Progenitor cell of endocrine pancreas (in vitro differentiated cells): ENCODE results near the gene MYO10. TPM values are rescaled to one million over a fixed set of nuclear protein-coding genes. Genes with fewer than 3 reads are reported as not detected.
A peak's percentile ranks its signal among the peaks of the same experiment; 100 is the strongest.

Experiments used
- DNase-seq: peaks from one replicate; pipeline ENCODE4 v3.0.0; 2021; ENCODE audit warnings: low spot score; ENCODE audit not compliant: unreplicated experiment
- H3K27ac Mint-ChIP-seq: 2 replicates; pipeline ENCODE4 v1.8.0; 2021; ENCODE audit warnings: mild to moderate bottlenecking, moderate library complexity, mixed read lengths
- H3K27me3 Mint-ChIP-seq: 2 replicates; pipeline ENCODE4 v1.8.0; 2021; ENCODE audit warnings: mixed read lengths
- H3K36me3 Mint-ChIP-seq: 2 replicates; pipeline ENCODE4 v1.8.0; 2022; ENCODE audit warnings: mixed read lengths; ENCODE audit not compliant: insufficient read depth
- H3K4me1 Mint-ChIP-seq: 2 replicates; pipeline ENCODE4 v1.8.0; 2021; ENCODE audit warnings: low read depth, mixed read lengths
- H3K4me3 Mint-ChIP-seq: 2 replicates; pipeline ENCODE4 v1.8.0; 2021; ENCODE audit warnings: low read depth, mild to moderate bottlenecking, moderate library complexity, mixed read lengths
- H3K9me3 Mint-ChIP-seq: 2 replicates; pipeline ENCODE4 v1.8.0; 2021; ENCODE audit warnings: low read depth, mixed read lengths
- total RNA-seq: library from RNA; stranded (reverse); gene quantifications from 2 replicates; pipeline ENCODE4 v1.2.1, GENCODE V29; 2021
- TF ChIP-seq, protein P1 (sequence below): fragments of 200-600 bp; sonication (generic); IDR thresholded peaks from one replicate; pipeline ENCODE4 v1.5.0; 2021; ENCODE audit warnings: antibody characterized with exemption, mild to moderate bottlenecking; ENCODE audit not compliant: unreplicated experiment

Gene MYO10
- total RNA-seq, 1 donor from 2014 or later: 88.0 TPM

DNA sequence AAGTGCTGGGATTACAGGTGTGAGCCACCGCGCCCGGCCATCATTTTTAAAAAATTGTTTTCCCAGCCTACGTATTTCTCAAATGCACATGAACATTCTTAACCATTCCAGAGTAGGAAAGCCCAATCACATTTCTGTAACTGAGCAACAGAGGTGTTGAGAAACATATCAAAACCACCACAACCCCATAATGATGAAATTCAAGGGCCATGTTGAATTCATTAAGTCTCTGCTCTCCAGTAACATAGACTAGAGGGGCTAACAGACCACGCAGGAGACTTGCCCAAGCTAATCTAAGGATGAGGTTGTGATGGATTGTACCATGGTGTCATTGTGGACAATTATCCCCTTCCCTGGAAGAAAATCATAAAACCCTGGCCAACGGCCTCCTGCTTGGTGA, 52.9 kb downstream of the MYO10 start:
- H3K9me3 Mint-ChIP-seq: no peaks in the 10 kb centered on the region
- no peak for DNase-seq
- no peaks in the 10 kb centered on the region for H3K36me3 Mint-ChIP-seq
- H3K27me3 Mint-ChIP-seq: no peaks in the 10 kb centered on the region
- H3K4me3 Mint-ChIP-seq: no peak overlapping the region
- TF ChIP-seq, protein P1, sequence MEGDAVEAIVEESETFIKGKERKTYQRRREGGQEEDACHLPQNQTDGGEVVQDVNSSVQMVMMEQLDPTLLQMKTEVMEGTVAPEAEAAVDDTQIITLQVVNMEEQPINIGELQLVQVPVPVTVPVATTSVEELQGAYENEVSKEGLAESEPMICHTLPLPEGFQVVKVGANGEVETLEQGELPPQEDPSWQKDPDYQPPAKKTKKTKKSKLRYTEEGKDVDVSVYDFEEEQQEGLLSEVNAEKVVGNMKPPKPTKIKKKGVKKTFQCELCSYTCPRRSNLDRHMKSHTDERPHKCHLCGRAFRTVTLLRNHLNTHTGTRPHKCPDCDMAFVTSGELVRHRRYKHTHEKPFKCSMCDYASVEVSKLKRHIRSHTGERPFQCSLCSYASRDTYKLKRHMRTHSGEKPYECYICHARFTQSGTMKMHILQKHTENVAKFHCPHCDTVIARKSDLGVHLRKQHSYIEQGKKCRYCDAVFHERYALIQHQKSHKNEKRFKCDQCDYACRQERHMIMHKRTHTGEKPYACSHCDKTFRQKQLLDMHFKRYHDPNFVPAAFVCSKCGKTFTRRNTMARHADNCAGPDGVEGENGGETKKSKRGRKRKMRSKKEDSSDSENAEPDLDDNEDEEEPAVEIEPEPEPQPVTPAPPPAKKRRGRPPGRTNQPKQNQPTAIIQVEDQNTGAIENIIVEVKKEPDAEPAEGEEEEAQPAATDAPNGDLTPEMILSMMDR: no peak
- peak overlapping the region; percentile 67 for H3K27ac Mint-ChIP-seq
- peaks cover 51% of the 10 kb centered on the region for H3K4me1 Mint-ChIP-seq

- DNase-seq: no peak
- peaks cover 7% of the 10 kb centered on the region for H3K36me3 Mint-ChIP-seq
- H3K27ac Mint-ChIP-seq: peak overlapping the region; percentile 96
- H3K4me3 Mint-ChIP-seq: peak overlapping the region; percentile 23
- TF ChIP-seq, protein P1: no peak
- no peaks in the 10 kb centered on the region for H3K9me3 Mint-ChIP-seq
- peaks cover 51% of the 10 kb centered on the region for H3K4me1 Mint-ChIP-seq
- no peaks in the 10 kb centered on the region for H3K27me3 Mint-ChIP-seq
Measured at GRCh38 chr5:16881251-16881650, 54.8 kb downstream of the MYO10 start.

- peaks cover 51% of the 10 kb centered on the region for H3K4me1 Mint-ChIP-seq
- peak overlapping the region; percentile 23 for H3K4me3 Mint-ChIP-seq
- TF ChIP-seq, protein P1: no peak
- peaks cover 11% of the 10 kb centered on the region for H3K36me3 Mint-ChIP-seq
- H3K27ac Mint-ChIP-seq: peak overlapping the region; percentile 96
- H3K27me3 Mint-ChIP-seq: no peaks in the 10 kb centered on the region
- DNase-seq: no peak
- no peaks in the 10 kb centered on the region for H3K9me3 Mint-ChIP-seq
Measured at GRCh38 chr5:16880547-16880946, 55.5 kb downstream of the MYO10 start.

DNA sequence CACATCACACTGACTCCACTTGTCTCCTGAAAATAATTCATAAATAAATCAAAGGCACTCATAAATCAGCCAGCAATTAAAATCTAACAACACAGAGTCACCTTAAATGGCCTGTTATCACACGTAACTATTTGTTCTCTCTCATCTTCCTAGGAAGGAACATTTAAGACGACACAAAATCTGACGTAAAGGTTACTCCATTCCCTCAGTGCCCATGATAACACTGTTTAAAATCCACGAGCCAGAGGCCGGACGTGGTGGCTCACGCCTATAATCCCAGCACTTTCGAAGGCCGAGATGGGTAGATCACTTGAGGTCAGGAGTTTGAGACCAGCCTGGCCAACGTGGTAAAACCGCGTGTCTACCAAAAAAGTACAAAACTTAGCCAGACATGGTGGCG, 56.4 kb downstream of the MYO10 start:
- Mint-ChIP-seq H3K36me3 (peaks cover 20% of the 10 kb centered on the region), H3K27me3 (no peaks in the 10 kb centered on the region), H3K27ac (peak overlapping the region; percentile 54)

GRCh38 chr5:16879191-16879590, 56.9 kb downstream of the MYO10 start:
- no peak for DNase-seq
- Mint-ChIP-seq H3K9me3 (peaks cover 13% of the 10 kb centered on the region), H3K27me3 (no peaks in the 10 kb centered on the region), H3K27ac (peak overlapping the region; percentile 54), H3K36me3 (peaks cover 25% of the 10 kb centered on the region), H3K4me3 (no peak overlapping the region), H3K4me1 (peaks cover 44% of the 10 kb centered on the region)
- TF ChIP-seq, protein P1: no peak

More for the DNA sequence above, 56.4 kb downstream of the MYO10 start:
- peaks cover 9% of the 10 kb centered on the region for H3K9me3 Mint-ChIP-seq
- TF ChIP-seq, protein P1: no peak
- no peak for DNase-seq
- peaks cover 48% of the 10 kb centered on the region for H3K4me1 Mint-ChIP-seq
- H3K4me3 Mint-ChIP-seq: no peak overlapping the region
